Body of pancreas (tissue), 4 donors: ENCODE results near the gene UPK3A. TPM values are rescaled to one million over a fixed set of nuclear protein-coding genes. Genes with fewer than 3 reads are reported as not detected.
"Not testable (repeated sequence)": the region's sequence is repeated elsewhere in the genome, so short reads cannot be mapped to it uniquely, and the experiment has no call there.

Source experiments
- ATAC-seq: fragments of 150-250 bp; one replicate; pipeline ENCODE4 v1.9.1; 2016
- DNase-seq, 4 donors: peaks; one replicate each; pipeline ENCODE4 v3.0.0-alpha.2; 2019
- H3K27ac ChIP-seq, 4 donors: fragments of 200-600 bp; sonication (generic); 1 replicate in 3 of 4; 2 replicates in 1 of 4; pipeline versions ENCODE4 v1.5.1 to v1.6.1; 2016 to 2019; ENCODE audit warnings: mild to moderate bottlenecking in 1 of 4, mixed read lengths in 1 of 4, moderate library complexity in 1 of 4
- H3K27me3 ChIP-seq, 2 donors: fragments of 200-600 bp; sonication (generic); one replicate each; pipeline ENCODE4 v1.6.0; 2016; ENCODE audit warnings: mild to moderate bottlenecking in 1 of 2
- H3K36me3 ChIP-seq, 2 donors: fragments of 200-600 bp; sonication (generic); replicated peaks in 1 of 2; 2 replicates each; pipeline ENCODE4 v1.5.1; 2016; ENCODE audit warnings: low read depth in 2 of 2; ENCODE audit not compliant: insufficient read depth in 1 of 2
- H3K4me1 ChIP-seq: fragments of 200-600 bp; sonication (generic); one replicate; pipeline ENCODE4 v1.6.0; 2016
- H3K4me3 ChIP-seq, 2 donors: fragments of 200-600 bp; sonication (generic); 1 replicate in 1 of 2; 2 replicates in 1 of 2; pipeline ENCODE4 v1.5.1; 2016 to 2019
- H3K9me3 ChIP-seq, 3 donors: fragments of 200-600 bp; sonication (generic); 1 replicate in 2 of 3; 2 replicates in 1 of 3; pipeline ENCODE4 v1.5.1; 2016
- POLR2A ChIP-seq, 3 donors: fragments of 450-650 bp; IDR thresholded peaks; one replicate each; pipeline ENCODE4 v1.6.1; 2016; ENCODE audit warnings: antibody characterized with exemption in 3 of 3, mild to moderate bottlenecking in 2 of 3
- WGBS, 2 donors: methylation state at CpG; one replicate each; pipeline ENCODE4 v1.1.5; 2017; 5-methylcytosine and 5-hydroxymethylcytosine counted together
- intact Hi-C: fragments of 100-400 bp; cut with DNase I; formaldehyde crosslinking; loops from one replicate; pipeline ENCODE4 v1.15.1; 2023
- total RNA-seq, 2 donors: library from RNA; depleted of rRNA; stranded (reverse); fragments of >200 nt; gene quantifications; one replicate each; pipeline ENCODE4 v1.1.0, GENCODE V29; 2016
- TF ChIP-seq, protein P1 (sequence below), 7 experiments: fragments of 450-650 bp in 4 of 7; fragments of 200-600 bp in 3 of 7; sonication (generic) in 3 of 7; IDR thresholded peaks; one replicate each; pipeline ENCODE4 v1.5.1; 2016 to 2019; ENCODE audit warnings: antibody characterized with exemption in 7 of 7

UPK3A gene
- total RNA-seq, 2 donors from 2014 or later, result not detected

GRCh38 chr22:45272498-45272897, 12.3 kb upstream of the UPK3A start:
- DNase-seq (no peak), ATAC-seq (no peak)
- WGBS, 2 donors, result 71 to 80% methylated on average over 2 to 7 of the region's 7 CpGs
- peaks cover 14% of the 10 kb centered on the region for H3K4me1 ChIP-seq
- H3K27ac ChIP-seq, result peak overlapping the region in 1 of 4 donors; percentile 37
- no peak for TF ChIP-seq POLR2A (IDR thresholded peaks at IDR 0.05)
- TF ChIP-seq, protein P1, sequence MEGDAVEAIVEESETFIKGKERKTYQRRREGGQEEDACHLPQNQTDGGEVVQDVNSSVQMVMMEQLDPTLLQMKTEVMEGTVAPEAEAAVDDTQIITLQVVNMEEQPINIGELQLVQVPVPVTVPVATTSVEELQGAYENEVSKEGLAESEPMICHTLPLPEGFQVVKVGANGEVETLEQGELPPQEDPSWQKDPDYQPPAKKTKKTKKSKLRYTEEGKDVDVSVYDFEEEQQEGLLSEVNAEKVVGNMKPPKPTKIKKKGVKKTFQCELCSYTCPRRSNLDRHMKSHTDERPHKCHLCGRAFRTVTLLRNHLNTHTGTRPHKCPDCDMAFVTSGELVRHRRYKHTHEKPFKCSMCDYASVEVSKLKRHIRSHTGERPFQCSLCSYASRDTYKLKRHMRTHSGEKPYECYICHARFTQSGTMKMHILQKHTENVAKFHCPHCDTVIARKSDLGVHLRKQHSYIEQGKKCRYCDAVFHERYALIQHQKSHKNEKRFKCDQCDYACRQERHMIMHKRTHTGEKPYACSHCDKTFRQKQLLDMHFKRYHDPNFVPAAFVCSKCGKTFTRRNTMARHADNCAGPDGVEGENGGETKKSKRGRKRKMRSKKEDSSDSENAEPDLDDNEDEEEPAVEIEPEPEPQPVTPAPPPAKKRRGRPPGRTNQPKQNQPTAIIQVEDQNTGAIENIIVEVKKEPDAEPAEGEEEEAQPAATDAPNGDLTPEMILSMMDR (IDR thresholded peaks at IDR 0.05), result no peak
- intact Hi-C loops, result loop anchor here (5.0 to 10.0 kb wide), 2 partner anchors 160 to 282 kb away; no protein-coding TSS in a partner anchor
- no peaks in the 10 kb centered on the region for H3K36me3 ChIP-seq
- no peaks in the 10 kb centered on the region for H3K27me3 ChIP-seq
- no peak overlapping the region for H3K4me3 ChIP-seq
- H3K9me3 ChIP-seq, result no peaks in the 10 kb centered on the region

DNA sequence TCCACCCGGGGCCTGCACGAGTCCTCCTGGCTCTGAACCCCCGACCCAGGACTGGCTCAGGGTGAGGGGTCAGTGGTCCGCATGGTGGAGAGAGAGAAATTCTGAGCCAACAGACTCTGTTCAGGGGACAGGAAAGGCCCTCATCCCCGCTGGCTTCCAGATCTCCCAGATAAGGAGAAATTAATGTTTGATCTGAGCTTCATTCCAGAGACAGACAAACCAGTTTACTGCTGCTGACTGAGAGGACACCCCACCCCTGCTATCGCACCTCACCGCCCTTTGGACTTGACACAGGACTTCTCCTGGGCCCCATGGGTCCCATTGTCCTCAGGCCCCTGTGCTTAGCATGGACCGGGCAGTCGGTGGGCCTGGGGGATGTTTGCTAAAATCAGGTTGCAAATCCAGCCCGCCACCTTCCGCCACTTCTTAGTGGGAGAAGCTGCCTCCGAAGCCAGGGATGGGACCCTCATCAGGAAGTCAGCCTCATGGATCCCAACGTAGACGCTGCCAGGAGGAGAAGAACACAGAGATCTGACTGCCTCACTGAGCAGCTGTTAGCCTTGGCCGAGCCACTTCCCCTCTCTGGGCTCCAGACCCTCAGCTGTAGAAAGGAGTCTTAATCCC, 11.2 kb upstream of the UPK3A start:
- ATAC-seq, result no peak
- no peak for TF ChIP-seq POLR2A (IDR thresholded peaks at IDR 0.05)
- TF ChIP-seq, protein P1 (IDR thresholded peaks at IDR 0.05), result no peak
- no peaks in the 10 kb centered on the region for H3K36me3 ChIP-seq
- intact Hi-C loops, result loop anchor here (5.0 to 10.0 kb wide), 2 partner anchors 159 to 281 kb away; no protein-coding TSS in a partner anchor
- WGBS, 2 donors, result 50 to 55% methylated on average over 15 of the region's 15 CpGs
- H3K4me1 ChIP-seq, result peaks cover 14% of the 10 kb centered on the region
- no peak for DNase-seq
- no peak overlapping the region for H3K4me3 ChIP-seq
- H3K27me3 ChIP-seq, result no peaks in the 10 kb centered on the region
- no peak overlapping the region for H3K27ac ChIP-seq
- no peaks in the 10 kb centered on the region for H3K9me3 ChIP-seq

DNA sequence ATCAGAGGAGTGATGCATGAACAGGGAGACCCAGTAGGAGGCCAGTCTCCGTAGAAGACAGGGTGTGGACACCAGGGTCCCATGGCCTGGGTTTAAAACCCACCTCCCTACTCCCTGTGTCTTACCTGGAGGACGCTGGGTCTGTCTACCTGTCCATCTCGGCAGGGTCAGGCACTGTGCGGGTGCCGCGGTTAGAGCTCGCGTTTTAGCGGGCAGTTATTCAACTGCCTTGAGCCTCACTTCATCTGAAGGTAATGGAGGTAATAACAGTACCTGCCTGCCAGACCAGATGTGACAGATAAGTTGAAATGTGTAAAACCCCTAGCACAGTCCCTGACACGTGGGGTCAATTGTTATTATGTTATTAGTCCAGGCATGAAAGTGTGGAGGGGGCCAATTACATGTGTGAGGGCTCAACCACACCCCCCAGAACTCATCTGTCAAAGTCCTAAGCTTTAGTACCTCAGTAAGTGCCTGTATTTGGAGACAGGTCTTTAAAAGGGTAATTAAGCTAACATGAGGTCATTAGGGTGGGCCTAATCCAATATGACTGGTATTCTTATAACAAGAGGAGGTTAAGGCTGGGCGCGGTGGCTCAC, 8.1 kb upstream of the UPK3A start:
- Histone ChIP-seq H3K36me3 (no peaks in the 10 kb centered on the region), H3K4me3 (no peak overlapping the region), H3K4me1 (peaks cover 6% of the 10 kb centered on the region), H3K27ac (no peak overlapping the region), H3K27me3 (no peaks in the 10 kb centered on the region), H3K9me3 (no peaks in the 10 kb centered on the region)
- 82 to 89% methylated on average over 12 of the region's 12 CpGs for whole genome bisulfite sequencing, 2 donors
- TF ChIP-seq, protein P1 (IDR thresholded peaks at IDR 0.05), result no peak
- no peak for TF ChIP-seq POLR2A (IDR thresholded peaks at IDR 0.05)
- DNase-seq, result no peak
- no peak for ATAC-seq
- intact Hi-C loops, result loop anchor here (10.0 kb wide), 1 partner anchor 278 kb away; no protein-coding TSS in a partner anchor

GRCh38 chr22:45277720-45278119, 7.0 kb upstream of the UPK3A start:
- not testable (repeated sequence) for H3K9me3 ChIP-seq, H3K4me1 ChIP-seq, H3K36me3 ChIP-seq, H3K27ac ChIP-seq, ATAC-seq, H3K4me3 ChIP-seq, DNase-seq, H3K27me3 ChIP-seq
- intact Hi-C loops, result loop anchor here (10.0 kb wide), 1 partner anchor 277 kb away; no protein-coding TSS in a partner anchor
- 55 to 56% methylated on average over 7 of the region's 7 CpGs for whole genome bisulfite sequencing, 2 donors

DNA sequence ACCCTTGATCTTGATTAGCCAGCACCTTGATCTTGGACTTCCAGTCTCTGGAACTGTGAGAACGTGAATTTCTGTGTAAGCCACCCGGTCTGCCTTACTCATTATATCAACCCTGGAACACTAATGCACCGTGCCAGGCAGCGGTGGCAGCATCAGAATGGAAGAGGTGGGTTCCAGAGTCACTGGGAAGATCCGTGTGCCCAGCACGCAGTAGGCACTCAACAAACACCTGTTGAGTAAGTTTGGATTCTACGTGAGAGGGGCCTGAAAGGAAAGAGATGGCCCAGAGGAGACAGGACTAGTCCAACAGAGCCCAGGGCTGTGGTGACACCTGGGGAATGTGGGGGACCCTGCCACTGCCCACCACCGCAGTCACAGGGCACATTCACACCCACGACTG, 6.6 kb upstream of the UPK3A start:
- 66 to 68% methylated on average over 9 of the region's 9 CpGs for WGBS, 2 donors

More for the DNA sequence above, 6.6 kb upstream of the UPK3A start:
- Histone ChIP-seq H3K4me3 (no peak overlapping the region), H3K27me3 (no peaks in the 10 kb centered on the region), H3K36me3 (no peaks in the 10 kb centered on the region), H3K9me3 (no peaks in the 10 kb centered on the region), H3K27ac (no peak overlapping the region), H3K4me1 (peaks cover 6% of the 10 kb centered on the region)
- no peak for DNase-seq
- ATAC-seq, result no peak
- no peak for TF ChIP-seq POLR2A (IDR thresholded peaks at IDR 0.05)
- TF ChIP-seq, protein P1 (IDR thresholded peaks at IDR 0.05), result no peak
- intact Hi-C loops, result loop anchor here (10.0 kb wide), 1 partner anchor 277 kb away; no protein-coding TSS in a partner anchor
